Mammary epithelial cell (primary cell): ENCODE results near the gene RPLP2.

Experiments used
- CTCF ChIP-seq, 2 donors: IDR thresholded peaks in 1 of 2; conservative IDR thresholded peaks in 1 of 2; 2 replicates each; pipeline ENCODE4 v1.5.1; 2011 to 2012; ENCODE audit warnings: inconsistent platforms in 2 of 2, low read length in 2 of 2, mild to moderate bottlenecking in 2 of 2, control low read depth in 1 of 2, low read depth in 1 of 2; ENCODE audit not compliant: insufficient read depth in 1 of 2; ENCODE audit errors: extremely low read depth in 1 of 2
- EZH2 ChIP-seq: IDR thresholded peaks from 2 replicates; pipeline ENCODE4 v1.6.1; 2012; ENCODE audit warnings: low read length, inconsistent platforms, borderline replicate concordance

GRCh38 chr11:779955-780532 is 29.7 kb upstream of the RPLP2 start:
- TF ChIP-seq CTCF (conservative IDR thresholded peaks at IDR 0.05 in 1 of 2, IDR thresholded peaks at IDR 0.05 in 1 of 2; ENCODE audit: extremely low read depth in 1 of 2, insufficient read depth in 1 of 2, low read depth in 1 of 2, low read length in 2 of 2) (no peak), EZH2 (no peak)
